ENCODE results near the gene U2AF1. TPM values are rescaled to one million over a fixed set of nuclear protein-coding genes. Genes with fewer than 3 reads are reported as not detected.
"Not testable (repeated sequence)": the region's sequence is repeated elsewhere in the genome, so short reads cannot be mapped to it uniquely, and the experiment has no call there.

The U2AF1 gene
- total RNA-seq = 10 to 100 TPM; 18.6 to 51.1 (median 37.9) TPM

- DNase-seq (ENCODE audit: low spot score in 2 of 2) = peak in 1 of 2 donors; percentile 39
- H3K27ac ChIP-seq = peak within 1 kb of the TSS in 2 of 4 donors; percentile 64 to 86
- H3K27me3 ChIP-seq, H3K4me1 ChIP-seq, H3K36me3 ChIP-seq, H3K9me3 ChIP-seq: not testable (repeated sequence)
- H3K4me3 ChIP-seq = peak within 1 kb of the TSS in 2 of 4 donors; percentile 54 to 61
- WGBS, 2 donors = no CpG with 5 or more reads among the region's 107 CpGs
Measured at GRCh38 chr21:43106965-43107793, at the start of gene U2AF1. Gene U2AF1 (minus strand): TSS chr21:43107570. CDS start chr21:43107494, 76 bp downstream.

GRCh38 chr21:43153601-43154000 is 46.2 kb upstream of the U2AF1 start:
- no CpG with 5 or more reads among the region's 33 CpGs for WGBS, 2 donors

GRCh38 chr21:43149344-43149743 is 42.0 kb upstream of the U2AF1 start:
- H3K4me3 ChIP-seq; H3K36me3 ChIP-seq; DNase-seq (ENCODE audit: low spot score in 2 of 2); H3K27ac ChIP-seq; H3K9me3 ChIP-seq; H3K27me3 ChIP-seq; H3K4me1 ChIP-seq: not testable (repeated sequence)
- WGBS, 2 donors = no CpG with 5 or more reads among the region's 11 CpGs

More at GRCh38 chr21:43153601-43154000, 46.2 kb upstream of the U2AF1 start:
- H3K27ac ChIP-seq; DNase-seq (ENCODE audit: low spot score in 2 of 2); H3K27me3 ChIP-seq; H3K4me3 ChIP-seq; H3K36me3 ChIP-seq; H3K9me3 ChIP-seq; H3K4me1 ChIP-seq: not testable (repeated sequence)

GRCh38 chr21:43147999-43148398 is 40.6 kb upstream of the U2AF1 start:
- not testable (repeated sequence) for H3K9me3 ChIP-seq; H3K27ac ChIP-seq; H3K4me1 ChIP-seq; H3K4me3 ChIP-seq; H3K36me3 ChIP-seq; DNase-seq (ENCODE audit: low spot score in 2 of 2); H3K27me3 ChIP-seq
- WGBS, 2 donors = no CpG with 5 or more reads among the region's 7 CpGs

GRCh38 chr21:43146637-43147036 is 39.3 kb upstream of the U2AF1 start:
- WGBS, 2 donors = no CpG with 5 or more reads among the region's 12 CpGs

GRCh38 chr21:43141407-43141806 is 34.0 kb upstream of the U2AF1 start:
- WGBS, 2 donors = no CpG with 5 or more reads among the region's 17 CpGs
- not testable (repeated sequence) for H3K36me3 ChIP-seq; H3K27me3 ChIP-seq; H3K4me3 ChIP-seq; DNase-seq (ENCODE audit: low spot score in 2 of 2); H3K27ac ChIP-seq; H3K9me3 ChIP-seq; H3K4me1 ChIP-seq

More at GRCh38 chr21:43146637-43147036, 39.3 kb upstream of the U2AF1 start:
- not testable (repeated sequence) for DNase-seq (ENCODE audit: low spot score in 2 of 2); H3K27ac ChIP-seq; H3K36me3 ChIP-seq; H3K4me1 ChIP-seq; H3K4me3 ChIP-seq; H3K27me3 ChIP-seq; H3K9me3 ChIP-seq

- H3K36me3 ChIP-seq = not testable (repeated sequence)
- no CpG with 5 or more reads among the region's 8 CpGs for WGBS, 2 donors
Measured at GRCh38 chr21:43138944-43139343, 31.6 kb upstream of the U2AF1 start.

GRCh38 chr21:43134520-43134919 is 27.1 kb upstream of the U2AF1 start:
- not testable (repeated sequence) for H3K9me3 ChIP-seq; H3K4me1 ChIP-seq; DNase-seq (ENCODE audit: low spot score in 2 of 2); H3K27ac ChIP-seq; H3K27me3 ChIP-seq; H3K4me3 ChIP-seq; H3K36me3 ChIP-seq
- no CpG with 5 or more reads among the region's 10 CpGs for WGBS, 2 donors

More at GRCh38 chr21:43138944-43139343, 31.6 kb upstream of the U2AF1 start:
- not testable (repeated sequence) for H3K27ac ChIP-seq; H3K4me3 ChIP-seq; H3K4me1 ChIP-seq; DNase-seq (ENCODE audit: low spot score in 2 of 2); H3K27me3 ChIP-seq; H3K9me3 ChIP-seq

- not testable (repeated sequence) for H3K27ac ChIP-seq; DNase-seq (ENCODE audit: low spot score in 2 of 2); H3K4me1 ChIP-seq; H3K36me3 ChIP-seq; H3K9me3 ChIP-seq; H3K27me3 ChIP-seq; H3K4me3 ChIP-seq
- no CpG with 5 or more reads among the region's 7 CpGs for WGBS, 2 donors
Measured at GRCh38 chr21:43130094-43130493, 22.7 kb upstream of the U2AF1 start.

GRCh38 chr21:43115956-43116355 is 8.6 kb upstream of the U2AF1 start:
- H3K27me3 ChIP-seq = not testable (repeated sequence)
- no CpG with 5 or more reads among the region's 4 CpGs for WGBS, 2 donors

GRCh38 chr21:43114483-43114882 is 7.1 kb upstream of the U2AF1 start:
- H3K36me3 ChIP-seq; H3K27me3 ChIP-seq; H3K27ac ChIP-seq; H3K4me1 ChIP-seq; H3K4me3 ChIP-seq; DNase-seq (ENCODE audit: low spot score in 2 of 2); H3K9me3 ChIP-seq: not testable (repeated sequence)
- 67 to 73% methylated on average over 3 of the region's 6 CpGs for WGBS, 2 donors

More at GRCh38 chr21:43115956-43116355, 8.6 kb upstream of the U2AF1 start:
- not testable (repeated sequence) for H3K4me3 ChIP-seq; H3K36me3 ChIP-seq; H3K4me1 ChIP-seq; DNase-seq (ENCODE audit: low spot score in 2 of 2); H3K27ac ChIP-seq; H3K9me3 ChIP-seq

- not testable (repeated sequence) for H3K4me3 ChIP-seq, H3K27ac ChIP-seq
Measured at GRCh38 chr21:43109006-43109405, 1.6 kb upstream of the U2AF1 start.

GRCh38 chr21:43108177-43108576 is 807 bp upstream of the U2AF1 start:
- not testable (repeated sequence) for H3K9me3 ChIP-seq; H3K36me3 ChIP-seq; DNase-seq (ENCODE audit: low spot score in 2 of 2); H3K4me1 ChIP-seq; H3K27ac ChIP-seq; H3K27me3 ChIP-seq; H3K4me3 ChIP-seq
- WGBS, 2 donors = no CpG with 5 or more reads among the region's 17 CpGs

More at GRCh38 chr21:43109006-43109405, 1.6 kb upstream of the U2AF1 start:
- no CpG with 5 or more reads among the region's 7 CpGs for WGBS, 2 donors
- H3K4me1 ChIP-seq; H3K27me3 ChIP-seq; H3K9me3 ChIP-seq; DNase-seq (ENCODE audit: low spot score in 2 of 2); H3K36me3 ChIP-seq: not testable (repeated sequence)

- H3K27ac ChIP-seq; H3K4me3 ChIP-seq; H3K27me3 ChIP-seq; H3K9me3 ChIP-seq; DNase-seq (ENCODE audit: low spot score in 2 of 2); H3K36me3 ChIP-seq; H3K4me1 ChIP-seq: not testable (repeated sequence)
- no CpG with 5 or more reads among the region's 17 CpGs for WGBS, 2 donors
Measured at GRCh38 chr21:43107794-43108137, 396 bp upstream of the U2AF1 start.

Data from tibial nerve (tissue), 4 donors.